ENCODE results near the gene KDM4B.

KDM4B gene

DNA sequence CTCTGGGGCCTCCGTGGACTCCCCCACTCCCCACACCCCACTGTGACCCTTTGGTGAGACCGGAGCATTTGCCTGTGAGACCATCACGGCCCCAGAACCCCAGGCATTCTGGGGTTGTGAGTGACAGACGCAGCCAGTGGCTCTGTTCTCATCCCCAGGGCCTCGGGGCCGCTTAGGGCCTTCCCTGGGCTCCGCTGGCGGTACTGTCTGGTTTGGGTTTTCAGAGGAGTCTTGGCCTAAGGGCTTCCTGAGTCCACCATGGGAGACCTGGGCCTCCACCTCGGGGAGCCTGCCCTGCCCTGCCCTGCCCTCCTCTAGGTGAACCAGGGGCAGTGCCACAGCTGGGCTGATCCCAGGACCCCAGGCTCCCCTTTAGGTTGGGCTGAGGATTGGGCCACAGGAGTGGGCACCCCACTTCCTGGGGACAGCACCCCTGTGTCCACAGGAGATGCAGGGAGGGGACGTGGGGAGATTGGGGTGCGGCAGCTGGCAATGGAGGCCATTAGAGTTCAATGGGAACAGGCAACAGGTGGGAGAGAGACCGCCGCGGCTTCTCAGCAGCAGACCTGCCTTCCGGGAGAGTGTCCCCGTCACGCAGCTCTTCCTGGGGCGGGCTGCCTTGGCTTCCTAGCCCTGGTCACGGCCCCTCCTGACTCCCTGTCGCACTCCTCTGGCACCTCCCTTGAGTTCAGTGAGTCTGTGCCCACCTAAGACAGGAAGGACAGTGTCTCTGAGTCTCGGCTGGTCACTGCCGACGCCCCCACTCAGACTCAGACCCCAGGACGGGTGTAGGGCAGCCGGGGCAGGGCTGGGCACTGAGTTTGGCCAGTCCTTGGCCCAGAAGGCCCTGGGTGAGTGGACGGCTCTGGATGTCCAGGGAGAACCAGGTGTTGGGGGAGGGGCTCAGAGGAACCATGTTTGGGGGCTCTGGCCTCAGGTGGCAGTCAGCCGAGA lies 164.1 kb downstream of the KDM4B start:
- H3K27ac ChIP-seq, result peak overlapping the region; percentile 69
- no peak for TF ChIP-seq CTCF (conservative IDR thresholded peaks at IDR 0.05)
- no peak for TF ChIP-seq ZFX (IDR thresholded peaks at IDR 0.05)

DNA sequence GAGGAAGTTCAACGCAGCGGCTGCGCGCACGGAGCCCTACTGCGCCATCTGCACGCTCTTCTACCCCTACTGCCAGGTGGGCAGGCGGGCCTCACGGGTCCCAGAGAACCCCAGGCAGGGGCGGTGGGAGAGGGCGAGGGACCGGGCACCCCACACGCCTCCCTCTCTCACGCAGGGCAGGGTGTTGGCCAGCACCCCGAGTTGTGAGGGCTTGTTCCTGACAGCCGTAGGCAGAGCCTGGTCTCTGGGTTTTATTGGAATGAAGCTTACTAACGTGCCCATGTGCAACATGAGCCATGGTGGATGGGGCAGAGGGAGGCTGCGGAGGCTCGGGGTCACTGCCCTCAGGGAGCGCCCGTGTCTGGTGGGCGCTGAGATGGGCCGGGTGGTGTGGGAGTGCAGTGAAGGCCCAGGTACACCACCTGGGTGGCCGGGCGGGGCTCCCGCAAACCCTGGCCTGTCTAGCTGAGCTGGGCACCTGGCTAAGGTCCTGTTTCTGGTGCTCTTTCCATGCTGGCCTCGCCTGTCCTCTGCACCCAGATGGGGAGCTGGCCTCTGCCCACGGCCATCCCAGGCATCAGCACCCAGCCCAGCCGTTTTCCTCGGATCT lies 165.2 kb downstream of the KDM4B start:
- no peak overlapping the region for H3K27ac ChIP-seq
- no peak for TF ChIP-seq ZFX (IDR thresholded peaks at IDR 0.05)
- TF ChIP-seq CTCF (conservative IDR thresholded peaks at IDR 0.05), result no peak

DNA sequence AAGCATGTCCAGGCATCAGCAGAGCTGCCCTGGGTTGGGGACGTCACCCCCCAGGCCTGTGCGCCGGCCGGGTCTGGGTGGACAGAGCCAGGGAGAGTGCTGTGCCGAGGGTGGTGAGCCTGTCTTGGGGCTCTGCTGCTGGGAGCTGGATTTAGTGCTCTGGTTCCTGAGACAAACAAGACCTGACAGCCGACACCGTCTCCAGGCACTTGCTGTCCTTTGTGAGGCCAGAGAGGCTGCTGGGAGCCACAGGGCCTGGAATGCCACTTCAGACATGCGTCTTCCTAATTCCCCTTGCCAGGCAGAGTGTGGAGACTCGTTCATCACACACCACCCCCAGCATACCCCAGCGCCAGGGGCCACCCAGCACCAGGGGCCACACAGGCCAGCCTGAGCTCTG lies 165.8 kb downstream of the KDM4B start:
- H3K27ac ChIP-seq, result no peak overlapping the region
- TF ChIP-seq ZFX (IDR thresholded peaks at IDR 0.05) (no peak), CTCF (conservative IDR thresholded peaks at IDR 0.05) (no peak)

GRCh38 chr19:5136073-5136855 lies 167.4 kb downstream of the KDM4B start:
- no peak overlapping the region for H3K27ac ChIP-seq
- TF ChIP-seq CTCF (conservative IDR thresholded peaks at IDR 0.05), result no peak
- no peak for TF ChIP-seq ZFX (IDR thresholded peaks at IDR 0.05)

DNA sequence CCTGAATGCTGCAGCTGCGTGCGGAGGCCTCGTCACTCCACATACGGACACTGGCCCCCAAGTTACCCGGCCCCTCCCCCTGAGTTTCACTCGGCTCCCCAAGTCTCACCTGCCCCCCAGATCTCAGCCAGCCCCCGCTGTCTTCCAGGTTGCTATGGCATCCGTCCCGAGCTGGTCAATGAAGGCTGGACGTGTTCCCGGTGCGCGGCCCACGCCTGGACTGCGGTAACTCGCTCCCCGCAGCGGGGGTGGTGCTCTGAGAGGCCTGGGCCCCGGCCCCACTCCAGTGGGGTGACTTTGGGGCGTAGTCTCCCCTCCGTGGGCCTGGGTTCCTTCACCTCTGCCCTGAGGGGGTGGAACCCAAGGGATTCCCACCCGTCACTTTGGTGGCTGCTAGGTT lies 168.2 kb downstream of the KDM4B start:
- no peak for TF ChIP-seq ZFX (IDR thresholded peaks at IDR 0.05)
- TF ChIP-seq CTCF (conservative IDR thresholded peaks at IDR 0.05), result no peak
- no peak overlapping the region for H3K27ac ChIP-seq

GRCh38 chr19:5137571-5138124 lies 168.7 kb downstream of the KDM4B start:
- no peak for TF ChIP-seq CTCF (conservative IDR thresholded peaks at IDR 0.05)
- no peak for TF ChIP-seq ZFX (IDR thresholded peaks at IDR 0.05)
- no peak overlapping the region for H3K27ac ChIP-seq

Data from C4-2B (cell line).